ENCODE data around the gene TSPAN9. TPM values are rescaled to one million over a fixed set of nuclear protein-coding genes. Genes with fewer than 3 reads are reported as not detected.

Gene TSPAN9
- total RNA-seq, 4 donors from 2014 or later, result 13.7 to 35.4 (median 26.7) TPM

DNA sequence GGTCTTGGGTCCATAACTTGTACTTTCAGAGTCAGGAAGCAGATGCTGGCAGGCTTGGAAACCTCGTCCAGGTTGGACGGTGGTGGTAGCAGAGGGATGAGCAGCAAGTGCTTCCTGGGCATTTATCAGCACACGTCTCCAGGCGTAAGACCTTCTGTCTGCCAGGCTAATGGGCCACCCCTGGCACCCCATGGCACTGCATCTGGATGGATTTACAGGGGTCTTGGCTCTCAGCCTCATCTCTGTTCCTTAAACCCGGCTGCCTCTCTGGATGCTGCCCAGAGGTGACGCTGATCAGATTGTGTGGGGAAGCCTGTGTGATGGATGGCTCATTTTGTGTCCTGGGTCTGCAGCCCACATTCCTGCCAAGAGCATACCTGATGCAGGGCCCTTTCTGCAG lies 145.1 kb downstream of the TSPAN9 start:
- H3K9me3 ChIP-seq, result no peaks in the 10 kb centered on the region
- no peaks in the 10 kb centered on the region for H3K36me3 ChIP-seq
- no peak for TF ChIP-seq EP300 (IDR thresholded peaks at IDR 0.05)
- TF ChIP-seq, protein P1, sequence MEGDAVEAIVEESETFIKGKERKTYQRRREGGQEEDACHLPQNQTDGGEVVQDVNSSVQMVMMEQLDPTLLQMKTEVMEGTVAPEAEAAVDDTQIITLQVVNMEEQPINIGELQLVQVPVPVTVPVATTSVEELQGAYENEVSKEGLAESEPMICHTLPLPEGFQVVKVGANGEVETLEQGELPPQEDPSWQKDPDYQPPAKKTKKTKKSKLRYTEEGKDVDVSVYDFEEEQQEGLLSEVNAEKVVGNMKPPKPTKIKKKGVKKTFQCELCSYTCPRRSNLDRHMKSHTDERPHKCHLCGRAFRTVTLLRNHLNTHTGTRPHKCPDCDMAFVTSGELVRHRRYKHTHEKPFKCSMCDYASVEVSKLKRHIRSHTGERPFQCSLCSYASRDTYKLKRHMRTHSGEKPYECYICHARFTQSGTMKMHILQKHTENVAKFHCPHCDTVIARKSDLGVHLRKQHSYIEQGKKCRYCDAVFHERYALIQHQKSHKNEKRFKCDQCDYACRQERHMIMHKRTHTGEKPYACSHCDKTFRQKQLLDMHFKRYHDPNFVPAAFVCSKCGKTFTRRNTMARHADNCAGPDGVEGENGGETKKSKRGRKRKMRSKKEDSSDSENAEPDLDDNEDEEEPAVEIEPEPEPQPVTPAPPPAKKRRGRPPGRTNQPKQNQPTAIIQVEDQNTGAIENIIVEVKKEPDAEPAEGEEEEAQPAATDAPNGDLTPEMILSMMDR (IDR thresholded peaks at IDR 0.05), result no peak
- TF ChIP-seq POLR2A (IDR thresholded peaks at IDR 0.05; ENCODE audit: low read depth), result no peak
- TF ChIP-seq POLR2AphosphoS5 (IDR thresholded peaks at IDR 0.05), result no peak
- no peaks in the 10 kb centered on the region for H3K27me3 ChIP-seq
- no peak overlapping the region for H3K27ac ChIP-seq (replicated peaks in 1 of 4)
- H3K4me1 ChIP-seq, result peaks cover 32 to 66% (median 38%) of the 10 kb centered on the region in 4 donors
- intact Hi-C loops (cut with DNase I), result no loop called here
- WGBS, result 82% methylated on average over 2 of the region's 6 CpGs
- no peak overlapping the region for H3K4me3 ChIP-seq
- DNase-seq (ENCODE audit: extremely low spot score), result no peak

GRCh38 chr12:3222979-3223378 lies 145.8 kb downstream of the TSPAN9 start:
- WGBS, result 96% methylated on average over 15 of the region's 15 CpGs
- intact Hi-C loops (cut with DNase I), result no loop called here
- Histone ChIP-seq H3K27me3 (no peaks in the 10 kb centered on the region), H3K27ac (replicated peaks in 1 of 4) (no peak overlapping the region), H3K9me3 (no peaks in the 10 kb centered on the region), H3K36me3 (no peaks in the 10 kb centered on the region), H3K4me3 (no peak overlapping the region), H3K4me1 (peaks cover 26 to 66% (median 32%) of the 10 kb centered on the region in 4 donors)
- no peak for DNase-seq (ENCODE audit: extremely low spot score)
- TF ChIP-seq EP300 (IDR thresholded peaks at IDR 0.05) (no peak), POLR2AphosphoS5 (IDR thresholded peaks at IDR 0.05) (no peak), POLR2A (IDR thresholded peaks at IDR 0.05; ENCODE audit: low read depth) (no peak)
- TF ChIP-seq, protein P1 (IDR thresholded peaks at IDR 0.05), result no peak

DNA sequence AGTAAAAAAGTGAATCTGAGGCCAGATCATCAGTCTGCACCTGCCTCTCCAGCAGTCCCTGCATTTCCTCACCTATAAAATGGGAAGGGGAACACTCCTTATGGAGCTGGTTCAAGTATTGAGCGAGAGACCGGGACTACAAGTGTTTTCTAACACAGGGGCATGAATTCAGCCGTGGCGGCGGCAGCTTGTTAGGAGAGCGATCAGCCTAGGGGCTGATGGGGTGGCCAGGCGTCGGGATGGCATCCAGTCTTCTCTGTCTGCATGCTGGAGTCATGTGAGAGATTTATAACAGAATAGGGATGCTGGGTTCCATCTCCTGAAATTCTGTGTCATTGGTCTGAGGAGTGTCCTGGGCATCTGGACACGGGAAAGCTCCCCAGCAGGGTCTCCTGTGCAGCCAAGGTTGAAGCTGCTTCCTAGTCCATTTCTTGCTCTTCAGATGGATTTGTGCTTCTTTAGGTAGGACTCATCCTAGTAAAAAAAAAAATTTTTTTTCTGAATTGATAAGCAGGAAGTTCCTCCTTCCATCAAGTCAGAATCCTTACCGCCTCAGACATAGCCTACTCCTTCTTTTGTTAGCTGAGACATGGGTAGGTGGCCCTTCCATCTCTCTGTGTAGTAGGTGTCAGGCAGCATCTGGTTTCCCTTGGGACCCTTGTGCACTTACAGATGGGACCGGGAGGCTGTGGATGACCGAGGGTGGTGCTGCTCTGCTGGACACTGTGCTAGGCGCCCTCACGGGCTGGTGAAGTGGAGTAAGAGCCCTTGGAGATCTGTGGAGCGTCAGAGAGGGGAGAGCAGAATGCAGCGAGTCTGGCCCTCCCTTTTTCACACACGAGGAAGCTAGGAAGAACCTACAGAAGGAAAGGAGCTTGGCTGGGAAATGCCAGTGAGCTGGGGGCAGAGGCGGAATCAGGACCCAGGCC lies 146.7 kb downstream of the TSPAN9 start:
- DNase-seq (ENCODE audit: extremely low spot score), result no peak
- Histone ChIP-seq H3K27me3 (no peaks in the 10 kb centered on the region), H3K9me3 (peaks cover 0 to 7% (median 4%) of the 10 kb centered on the region in 4 donors), H3K36me3 (no peaks in the 10 kb centered on the region), H3K4me1 (peaks cover 17 to 58% (median 23%) of the 10 kb centered on the region in 4 donors), H3K4me3 (no peak overlapping the region), H3K27ac (replicated peaks in 1 of 4) (no peak overlapping the region)
- intact Hi-C loops (cut with DNase I), result no loop called here
- TF ChIP-seq POLR2A (IDR thresholded peaks at IDR 0.05; ENCODE audit: low read depth) (no peak), POLR2AphosphoS5 (IDR thresholded peaks at IDR 0.05) (no peak), EP300 (IDR thresholded peaks at IDR 0.05) (no peak)
- TF ChIP-seq, protein P1 (IDR thresholded peaks at IDR 0.05), result no peak
- 87% methylated on average over 18 of the region's 18 CpGs for WGBS

DNA sequence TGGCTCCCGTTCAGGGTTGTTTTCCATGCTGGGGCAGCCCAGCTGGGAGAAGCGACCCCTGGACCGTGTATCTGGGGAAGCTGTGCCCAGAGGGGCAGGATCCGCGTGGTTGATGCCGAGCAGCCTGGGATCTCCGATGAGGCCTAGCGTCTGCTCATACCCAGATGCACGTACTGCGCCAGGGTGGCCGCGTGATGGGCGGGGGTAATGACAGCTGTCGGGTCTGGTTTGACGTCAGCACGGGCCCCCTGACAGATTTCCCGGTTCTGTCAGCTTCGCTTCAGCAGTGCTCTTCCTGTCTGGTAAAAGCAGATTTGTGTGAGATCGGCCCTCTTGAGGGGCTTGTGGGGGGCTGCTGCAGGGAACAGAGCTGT lies 147.3 kb downstream of the TSPAN9 start:
- H3K4me1 ChIP-seq, result peaks cover 10 to 52% (median 16%) of the 10 kb centered on the region in 4 donors
- H3K36me3 ChIP-seq, result peaks cover 0 to 1% (median 0%) of the 10 kb centered on the region in 4 donors
- peaks cover 0 to 7% (median 4%) of the 10 kb centered on the region in 4 donors for H3K9me3 ChIP-seq
- TF ChIP-seq, protein P1 (IDR thresholded peaks at IDR 0.05), result no peak
- no peak for TF ChIP-seq POLR2A (IDR thresholded peaks at IDR 0.05; ENCODE audit: low read depth)
- no peak for TF ChIP-seq EP300 (IDR thresholded peaks at IDR 0.05)
- no peak for TF ChIP-seq POLR2AphosphoS5 (IDR thresholded peaks at IDR 0.05)
- intact Hi-C loops (cut with DNase I), result no loop called here
- DNase-seq (ENCODE audit: extremely low spot score), result no peak
- no peak overlapping the region for H3K4me3 ChIP-seq
- no peak overlapping the region for H3K27ac ChIP-seq (replicated peaks in 1 of 4)
- H3K27me3 ChIP-seq, result no peaks in the 10 kb centered on the region
- WGBS, result 87% methylated on average over 18 of the region's 19 CpGs
